Loucy (cell line): ENCODE measurements around the gene BRD2.

Source experiments
- H2AFZ ChIP-seq: fragments of 200-600 bp; sonication (generic); 2 replicates; pipeline ENCODE4 v1.6.0; 2016; ENCODE audit warnings: antibody characterized with exemption, mild to moderate bottlenecking, low read length, moderate library complexity
- H3F3A ChIP-seq: fragments of 200-600 bp; 2 replicates; pipeline ENCODE4 v1.6.0; 2016; ENCODE audit warnings: antibody characterized with exemption, low read depth, mild to moderate bottlenecking
- H3K27me3 ChIP-seq: fragments of 200-600 bp; sonication (generic); 2 replicates; pipeline ENCODE4 v1.6.1; 2014; ENCODE audit warnings: low read length, mild to moderate bottlenecking; ENCODE audit not compliant: insufficient read depth, poor library complexity, severe bottlenecking
- H3K36me3 ChIP-seq: fragments of 200-600 bp; sonication (generic); 2 replicates; pipeline ENCODE4 v1.6.1; 2016; ENCODE audit warnings: low read length; ENCODE audit not compliant: insufficient read depth
- H3K4me1 ChIP-seq: fragments of 200-600 bp; sonication (generic); 2 replicates; pipeline ENCODE4 v1.5.1; 2014; ENCODE audit warnings: low read length, mild to moderate bottlenecking; ENCODE audit not compliant: insufficient read depth, poor library complexity, severe bottlenecking
- H3K4me2 ChIP-seq: fragments of 200-600 bp; sonication (generic); 2 replicates; pipeline ENCODE4 v1.6.0; 2014; ENCODE audit warnings: antibody characterized with exemption, low read length, low read depth, mild to moderate bottlenecking; ENCODE audit not compliant: poor library complexity, severe bottlenecking
- H3K4me3 ChIP-seq: fragments of 200-600 bp; sonication (generic); 2 replicates; pipeline ENCODE4 v1.5.1; 2014; ENCODE audit warnings: low read length, mild to moderate bottlenecking, mixed read lengths; ENCODE audit not compliant: poor library complexity, severe bottlenecking
- H3K79me2 ChIP-seq: fragments of 200-600 bp; sonication (generic); 2 replicates; pipeline ENCODE4 v1.6.1; 2014; ENCODE audit warnings: low read length; ENCODE audit not compliant: insufficient read depth
- H3K9ac ChIP-seq: fragments of 200-600 bp; sonication (generic); 2 replicates; pipeline ENCODE4 v1.6.0; 2014; ENCODE audit warnings: mild to moderate bottlenecking, low read depth, low read length, moderate library complexity; ENCODE audit not compliant: poor library complexity, severe bottlenecking
- H3K9me2 ChIP-seq: fragments of 200-600 bp; sonication (generic); replicated peaks from 2 replicates; pipeline ENCODE4 v1.6.1; 2016; ENCODE audit warnings: low read depth, low read length, mixed read lengths
- H3K9me3 ChIP-seq: fragments of 200-600 bp; sonication (generic); 2 replicates; pipeline ENCODE4 v1.6.1; 2014; ENCODE audit warnings: mild to moderate bottlenecking, antibody characterized with exemption, low read length, low read depth; ENCODE audit not compliant: insufficient read depth
- H4K20me1 ChIP-seq: fragments of 200-600 bp; sonication (generic); 2 replicates; pipeline ENCODE4 v1.6.0; 2014; ENCODE audit warnings: antibody characterized with exemption, low read length, mild to moderate bottlenecking; ENCODE audit not compliant: insufficient read depth, poor library complexity, severe bottlenecking
- EZH2phosphoT487 ChIP-seq: fragments of 200-600 bp; IDR thresholded peaks from 2 replicates; pipeline ENCODE4 v1.6.1; 2018; ENCODE audit warnings: antibody characterized with exemption, mild to moderate bottlenecking, moderate library complexity, borderline replicate concordance
- TF ChIP-seq, protein P1 (sequence below): fragments of 200-600 bp; sonication (generic); conservative IDR thresholded peaks from 2 replicates; pipeline ENCODE4 v1.5.1; 2014; ENCODE audit warnings: mild to moderate bottlenecking, antibody characterized with exemption, low read length

BRD2 gene

DNA sequence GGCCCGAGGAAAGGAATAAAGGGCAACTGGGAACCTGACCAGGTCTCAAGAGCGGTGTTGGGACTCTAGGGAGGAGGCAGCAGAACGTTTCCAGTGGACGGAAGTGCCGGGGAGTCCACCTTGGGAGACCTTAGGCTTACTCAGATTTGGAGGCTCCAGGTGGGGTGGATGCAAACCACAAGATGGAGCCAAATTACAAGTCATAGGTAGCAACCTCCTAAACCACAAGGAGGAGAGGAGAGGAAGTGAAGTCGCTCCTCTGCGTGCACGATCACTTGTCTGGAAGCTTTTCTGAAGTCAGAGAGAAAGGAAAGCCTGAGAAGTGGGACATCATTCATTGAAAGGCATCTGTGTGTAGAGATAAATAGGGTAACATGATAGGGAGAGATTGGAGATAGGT is 31.7 kb downstream of the BRD2 start:
- H3K4me3 ChIP-seq = no peak overlapping the region
- H3K4me2 ChIP-seq = peak overlapping the region; percentile 14
- no peaks in the 10 kb centered on the region for H3F3A ChIP-seq
- no peaks in the 10 kb centered on the region for H3K79me2 ChIP-seq
- peaks cover 4% of the 10 kb centered on the region for H3K4me1 ChIP-seq
- no peaks in the 10 kb centered on the region for H3K36me3 ChIP-seq
- TF ChIP-seq, protein P1, sequence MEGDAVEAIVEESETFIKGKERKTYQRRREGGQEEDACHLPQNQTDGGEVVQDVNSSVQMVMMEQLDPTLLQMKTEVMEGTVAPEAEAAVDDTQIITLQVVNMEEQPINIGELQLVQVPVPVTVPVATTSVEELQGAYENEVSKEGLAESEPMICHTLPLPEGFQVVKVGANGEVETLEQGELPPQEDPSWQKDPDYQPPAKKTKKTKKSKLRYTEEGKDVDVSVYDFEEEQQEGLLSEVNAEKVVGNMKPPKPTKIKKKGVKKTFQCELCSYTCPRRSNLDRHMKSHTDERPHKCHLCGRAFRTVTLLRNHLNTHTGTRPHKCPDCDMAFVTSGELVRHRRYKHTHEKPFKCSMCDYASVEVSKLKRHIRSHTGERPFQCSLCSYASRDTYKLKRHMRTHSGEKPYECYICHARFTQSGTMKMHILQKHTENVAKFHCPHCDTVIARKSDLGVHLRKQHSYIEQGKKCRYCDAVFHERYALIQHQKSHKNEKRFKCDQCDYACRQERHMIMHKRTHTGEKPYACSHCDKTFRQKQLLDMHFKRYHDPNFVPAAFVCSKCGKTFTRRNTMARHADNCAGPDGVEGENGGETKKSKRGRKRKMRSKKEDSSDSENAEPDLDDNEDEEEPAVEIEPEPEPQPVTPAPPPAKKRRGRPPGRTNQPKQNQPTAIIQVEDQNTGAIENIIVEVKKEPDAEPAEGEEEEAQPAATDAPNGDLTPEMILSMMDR = peak; percentile 47
- no peak for TF ChIP-seq EZH2phosphoT487
- H3K9ac ChIP-seq = no peak overlapping the region
- peak overlapping the region; percentile 58; the same call in 1 of the 2 replicates for H2AFZ ChIP-seq
- H3K27me3 ChIP-seq = peaks cover 17% of the 10 kb centered on the region
- H4K20me1 ChIP-seq = no peaks in the 10 kb centered on the region
- H3K9me2 ChIP-seq = no peaks in the 10 kb centered on the region
- H3K9me3 ChIP-seq = no peaks in the 10 kb centered on the region

DNA sequence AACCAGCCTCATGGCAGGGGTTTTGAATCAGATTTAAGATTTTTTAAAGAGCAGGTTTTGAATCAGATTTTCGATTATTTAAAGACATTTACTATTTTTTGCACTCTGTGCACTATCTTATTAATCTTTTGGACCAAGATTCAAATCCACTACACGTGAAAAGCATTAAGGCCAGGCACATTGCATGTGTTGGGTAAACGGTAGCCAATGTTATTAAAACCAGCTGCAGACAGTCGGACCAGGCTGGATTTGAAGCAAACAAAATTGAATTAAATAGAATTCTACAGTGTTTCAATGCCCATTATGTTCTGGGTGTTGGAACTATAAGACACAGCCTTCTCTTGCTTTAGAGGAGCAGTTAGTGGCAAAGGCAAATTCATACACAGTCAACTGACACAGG is 33.3 kb downstream of the BRD2 start:
- Histone ChIP-seq H3K9ac (no peak overlapping the region), H3K9me2 (no peaks in the 10 kb centered on the region), H3K4me2 (no peak overlapping the region), H3K4me1 (peaks cover 4% of the 10 kb centered on the region), H2AFZ (no peak overlapping the region), H3F3A (no peaks in the 10 kb centered on the region), H3K9me3 (no peaks in the 10 kb centered on the region), H3K79me2 (no peaks in the 10 kb centered on the region), H4K20me1 (no peaks in the 10 kb centered on the region), H3K27me3 (peaks cover 17% of the 10 kb centered on the region), H3K4me3 (no peak overlapping the region), H3K36me3 (no peaks in the 10 kb centered on the region)
- TF ChIP-seq EZH2phosphoT487 = no peak
- TF ChIP-seq, protein P1 = no peak

DNA sequence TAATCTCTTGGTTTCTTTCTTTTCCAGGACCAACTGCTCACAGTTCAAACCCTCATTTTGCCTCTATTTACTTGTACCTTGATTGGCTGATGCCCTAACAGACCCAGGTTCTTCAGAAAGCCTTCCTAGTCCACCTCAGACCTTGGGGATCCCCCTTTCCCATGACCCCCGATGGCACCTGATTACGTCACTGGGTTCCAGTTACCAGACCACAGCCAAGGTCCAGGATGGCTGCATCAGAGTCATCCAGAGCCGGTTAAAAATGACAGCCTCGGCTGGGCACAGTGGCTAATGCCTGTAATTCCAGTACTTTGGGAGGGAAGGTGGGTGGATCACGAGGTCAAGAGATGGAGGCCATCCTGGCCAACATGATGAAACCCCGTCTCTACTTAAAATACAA is 36.5 kb downstream of the BRD2 start:
- Histone ChIP-seq H3K79me2 (no peaks in the 10 kb centered on the region), H3K4me2 (no peak overlapping the region), H3K36me3 (no peaks in the 10 kb centered on the region), H3F3A (no peaks in the 10 kb centered on the region), H3K4me3 (no peak overlapping the region), H3K4me1 (peaks cover 4% of the 10 kb centered on the region), H3K9me3 (no peaks in the 10 kb centered on the region), H3K9me2 (no peaks in the 10 kb centered on the region), H4K20me1 (no peaks in the 10 kb centered on the region), H3K27me3 (peaks cover 17% of the 10 kb centered on the region), H2AFZ (no peak overlapping the region), H3K9ac (no peak overlapping the region)
- no peak for TF ChIP-seq EZH2phosphoT487
- TF ChIP-seq, protein P1 = no peak
